GM12873 (cell line): ENCODE measurements around the gene KAT8.

Experiments used
- CTCF ChIP-seq: IDR thresholded peaks from 2 replicates; pipeline ENCODE4 v1.5.1; 2012; ENCODE audit warnings: low read depth, mild to moderate bottlenecking, moderate library complexity, low read length, control low read depth; ENCODE audit not compliant: insufficient read depth; ENCODE audit errors: missing control alignments

Gene KAT8

DNA sequence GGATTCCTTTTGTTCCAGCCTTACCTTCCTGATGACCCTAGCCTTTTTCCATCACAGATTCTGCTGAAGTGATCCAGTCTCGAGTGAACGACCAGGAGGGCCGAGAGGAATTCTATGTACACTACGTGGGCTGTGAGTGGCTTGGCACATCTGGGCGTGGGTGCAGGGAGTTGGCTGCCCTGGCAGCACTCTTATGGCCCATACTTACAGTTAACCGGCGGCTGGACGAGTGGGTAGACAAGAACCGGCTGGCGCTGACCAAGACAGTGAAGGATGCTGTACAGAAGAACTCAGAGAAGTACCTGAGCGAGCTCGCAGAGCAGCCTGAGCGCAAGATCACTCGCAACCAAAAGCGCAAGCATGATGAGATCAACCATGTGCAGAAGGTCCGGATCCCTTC lies 2.7 kb downstream of the KAT8 start:
- TF ChIP-seq CTCF: no peak

DNA sequence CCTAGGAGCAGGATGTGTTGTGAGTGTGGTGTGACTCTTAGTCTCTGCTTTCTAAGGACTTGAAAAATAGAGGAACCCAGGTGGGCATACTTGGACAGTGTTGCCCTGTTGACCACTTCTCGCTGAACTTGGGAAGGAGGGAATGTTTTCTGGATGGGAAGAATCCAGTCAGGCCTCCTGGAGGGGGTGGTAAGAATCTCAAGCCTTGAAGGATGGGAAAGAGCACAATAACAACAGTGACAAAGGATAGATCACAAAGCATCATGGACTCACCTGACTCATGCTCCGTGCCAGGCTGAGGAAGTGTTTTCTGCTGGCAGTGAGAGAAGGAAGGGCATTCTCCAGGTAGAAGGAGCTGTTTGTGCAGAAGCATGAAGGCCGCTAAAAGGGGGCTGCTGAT lies 8.4 kb downstream of the KAT8 start:
- TF ChIP-seq CTCF: no peak

- no peak for TF ChIP-seq CTCF
These were observed 9.7 kb downstream of the KAT8 start for GRCh38 chr16:31127182-31127581.

- no peak for TF ChIP-seq CTCF
These were observed 11.5 kb downstream of the KAT8 start for GRCh38 chr16:31128711-31129567.

- TF ChIP-seq CTCF: no peak
These were observed 12.3 kb downstream of the KAT8 start for GRCh38 chr16:31129568-31130335.

- TF ChIP-seq CTCF: no peak
These were observed 12.9 kb downstream of the KAT8 start for GRCh38 chr16:31130336-31130891.

DNA sequence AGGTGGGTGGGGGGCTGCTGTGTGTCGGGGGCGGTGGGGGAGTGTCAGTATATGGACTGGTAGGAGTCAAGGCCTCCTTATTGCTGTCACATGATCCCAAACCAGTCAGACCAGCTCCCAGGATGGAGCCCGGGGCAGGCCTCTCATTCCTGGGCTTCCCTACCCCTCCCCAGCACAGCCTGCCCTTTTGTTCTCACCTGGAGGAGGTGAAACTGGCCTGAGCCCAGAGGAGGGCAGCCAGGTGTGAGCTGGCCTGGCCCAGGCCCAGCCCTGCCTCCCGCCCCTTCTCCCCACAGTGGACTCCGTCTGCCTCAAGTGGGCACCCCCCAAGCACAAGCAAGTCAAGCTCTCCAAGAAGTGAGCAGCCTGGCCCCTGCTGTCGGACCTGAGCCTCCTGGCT lies 13.4 kb downstream of the KAT8 start:
- no peak for TF ChIP-seq CTCF
